HepG2 (cell line): ENCODE measurements around the gene TECTB. TPM values are rescaled to one million over a fixed set of nuclear protein-coding genes. Genes with fewer than 3 reads are reported as not detected.

Source experiments
- ATAC-seq: fragments of 200-7000 bp; cut with Tn5 transposase; 3 replicates; pipeline ENCODE4 v1.9.1; 2020; ENCODE audit warnings: mild to moderate bottlenecking, moderate library complexity
- BruUV-seq: library from RNA; stranded (reverse); fragments of 400-500 nt; replicated peaks from 2 replicates; lab custom pipeline; 2021; lab: Mats Ljungman, UMichigan
- CTCF ChIA-PET: fragments of 300-600 bp; formaldehyde crosslinking; extraction: SDS; loops from one replicate; lab custom pipeline; 2021; ENCODE audit warnings: low total read pairs, inconsistent platforms, low intra/inter-chr PET ratio; lab: Yijun Ruan, JAX
- POLR2A ChIA-PET: fragments of 350-600 bp; sonication (Branson Sonifier 250); formaldehyde crosslinking; loops from one replicate; lab custom pipeline; 2020; ENCODE audit warnings: antibody characterized with exemption, inconsistent platforms; lab: Yijun Ruan, JAX
- DNase-seq: peaks from one replicate; pipeline ENCODE4 v3.0.0-alpha.2; 2015; ENCODE audit warnings: low spot score
- FAIRE-seq: peaks from 3 replicates; lab custom pipeline; 2011; peaks lifted over from hg19 to GRCh38; lab: Jason Lieb, UNC
- H2AFZ ChIP-seq: one replicate; pipeline ENCODE4 v1.6.1; 2011; ENCODE audit warnings: low read length, inconsistent platforms
- H3K27ac ChIP-seq: fragments of 300-600 bp; 3 replicates; pipeline ENCODE4 v1.8.0; 2011; ENCODE audit warnings: mixed run types, mild to moderate bottlenecking, mixed read lengths, low read length, inconsistent platforms; ENCODE audit not compliant: insufficient read depth; ENCODE audit errors: extremely low read length
- H3K27me3 ChIP-seq, 2 experiments: fragments of 200-600 bp in 1 of 2; 2 replicates in 1 of 2; 3 replicates in 1 of 2; pipeline versions ENCODE4 v1.6.0 to v1.8.0; 2011; ENCODE audit warnings: low read length in 2 of 2, mild to moderate bottlenecking in 2 of 2, moderate library complexity in 2 of 2, inconsistent platforms in 1 of 2; ENCODE audit not compliant: insufficient read depth in 2 of 2, control insufficient read depth in 1 of 2
- H3K36me3 ChIP-seq, 2 experiments: fragments of 200-600 bp in 1 of 2; replicated peaks in 1 of 2; 2 replicates in 1 of 2; 3 replicates in 1 of 2; pipeline versions ENCODE4 v1.5.1 to v1.8.0; 2011; ENCODE audit warnings: low read length in 2 of 2, inconsistent platforms in 1 of 2; ENCODE audit not compliant: insufficient read depth in 2 of 2, control insufficient read depth in 1 of 2
- H3K4me1 ChIP-seq: 2 replicates; pipeline ENCODE4 v1.5.1; 2012; ENCODE audit warnings: low read length, inconsistent platforms; ENCODE audit not compliant: insufficient read depth
- H3K4me2 ChIP-seq: 2 replicates; pipeline ENCODE4 v1.6.0; 2011; ENCODE audit warnings: low read depth, low read length, inconsistent platforms
- H3K4me3 ChIP-seq, 3 experiments: fragments of 200-600 bp in 1 of 3; sonication (generic), shearing (Covaris generic) in 1 of 3; replicated peaks in 1 of 3; 2 replicates each; pipeline ENCODE4 v1.5.1; 2011 to 2016; ENCODE audit warnings: low read length in 3 of 3, inconsistent platforms in 2 of 3, low read depth in 2 of 3, mild to moderate bottlenecking in 2 of 3, control low read depth in 1 of 3, mixed read lengths in 1 of 3; ENCODE audit not compliant: insufficient read depth in 1 of 3
- H3K79me2 ChIP-seq: one replicate; pipeline ENCODE4 v1.6.1; 2011; ENCODE audit warnings: low read length, inconsistent platforms; ENCODE audit not compliant: insufficient read depth
- H3K9ac ChIP-seq: 2 replicates; pipeline ENCODE4 v1.6.0; 2011; ENCODE audit warnings: mild to moderate bottlenecking, low read depth, low read length, inconsistent platforms; ENCODE audit not compliant: insufficient read depth
- H3K9me3 ChIP-seq: 2 replicates; pipeline ENCODE4 v1.5.1; 2012; ENCODE audit warnings: mild to moderate bottlenecking, low read length
- H4K20me1 ChIP-seq: 2 replicates; pipeline ENCODE4 v1.6.0; 2011; ENCODE audit warnings: inconsistent platforms, mild to moderate bottlenecking, low read length, moderate library complexity; ENCODE audit not compliant: insufficient read depth
- DNMT1 ChIP-seq: sonication (generic); formaldehyde crosslinking; IDR thresholded peaks from 2 replicates; pipeline ENCODE4 v1.5.1; 2020; ENCODE audit warnings: mild to moderate bottlenecking, missing genetic modification reagents
- FOXA1 ChIP-seq, 2 experiments: fragments of 450-650 bp in 1 of 2; sonication (generic) in 1 of 2; formaldehyde crosslinking in 1 of 2; IDR thresholded peaks; 2 replicates each; pipeline versions ENCODE4 v1.4.0 to v1.6.1; 2016 to 2020; ENCODE audit warnings: missing genetic modification reagents in 1 of 2
- HOXA9 ChIP-seq: sonication (generic); formaldehyde crosslinking; IDR thresholded peaks from 2 replicates; pipeline ENCODE4 v1.8.1; 2022; ENCODE audit warnings: missing genetic modification reagents, mild to moderate bottlenecking, moderate library complexity, borderline replicate concordance
- IKZF4 ChIP-seq: sonication (generic); formaldehyde crosslinking; IDR thresholded peaks from 2 replicates; pipeline ENCODE4 v1.5.1; 2020; ENCODE audit warnings: borderline replicate concordance, mild to moderate bottlenecking, low read depth, missing genetic modification reagents; ENCODE audit errors: not compliant biosample characterization
- KDM3A ChIP-seq: IDR thresholded peaks from 2 replicates; pipeline ENCODE4 v1.6.1; 2018; ENCODE audit warnings: low read depth, missing compliant biosample characterization
- POLR2A ChIP-seq, 2 experiments: IDR thresholded peaks; 2 replicates each; pipeline ENCODE4 v1.6.1; 2011; ENCODE audit warnings: low read depth in 2 of 2, low read length in 2 of 2, mild to moderate bottlenecking in 1 of 2, moderate library complexity in 1 of 2; ENCODE audit not compliant: insufficient read depth in 1 of 2
- RBFOX2 ChIP-seq: fragments of 200-400 bp; formaldehyde crosslinking; IDR thresholded peaks from 2 replicates; pipeline ENCODE4 v1.6.1; 2017; ENCODE audit warnings: low read depth, mild to moderate bottlenecking, low read length
- RFX5 ChIP-seq: IDR thresholded peaks from 2 replicates; pipeline ENCODE4 v1.6.1; 2011; ENCODE audit warnings: low read depth, low read length, improper control_type of control experiment
- ZNF235 ChIP-seq: sonication (generic); formaldehyde crosslinking; IDR thresholded peaks from 2 replicates; pipeline ENCODE4 v1.8.1; 2023; ENCODE audit warnings: mild to moderate bottlenecking, missing genetic modification reagents, borderline replicate concordance
- ZNF33B ChIP-seq: sonication (generic); formaldehyde crosslinking; IDR thresholded peaks from 2 replicates; pipeline ENCODE4 v1.5.1; 2020; ENCODE audit warnings: mild to moderate bottlenecking, missing genetic modification reagents
- ZNF354B ChIP-seq: sonication (generic); formaldehyde crosslinking; IDR thresholded peaks from 2 replicates; pipeline ENCODE4 v1.8.0; 2022; ENCODE audit warnings: mild to moderate bottlenecking, missing genetic modification reagents
- ZNF703 ChIP-seq: sonication (generic); formaldehyde crosslinking; IDR thresholded peaks from 2 replicates; pipeline ENCODE4 v1.5.1; 2020; ENCODE audit warnings: missing genetic modification reagents, mild to moderate bottlenecking, moderate library complexity, borderline replicate concordance
- ZNF879 ChIP-seq: sonication (generic); formaldehyde crosslinking; IDR thresholded peaks from 2 replicates; pipeline ENCODE4 v1.8.1; 2023; ENCODE audit warnings: missing genetic modification reagents
- WGBS: methylation state at CpG from one replicate; pipeline ENCODE4 v1.1.6; 2017; ENCODE audit warnings: low lambda C conversion rate; 5-methylcytosine and 5-hydroxymethylcytosine counted together
- in situ Hi-C: cut with HindIII; loops from 2 replicates; pipeline ENCODE4 v1.10.0; 2017; ENCODE audit warnings: low pct_unique_long_range_greater_than_20kb; ENCODE audit not compliant: extremely low pct_ligation_motif_present
- intact Hi-C: fragments of 100-400 bp; cut with micrococcal nuclease; formaldehyde crosslinking; loops from one replicate; pipeline ENCODE4 v1.10.0; 2022; ENCODE audit not compliant: unreplicated experiment
- polyA plus RNA-seq, 8 experiments: library from polyadenylated mRNA; depleted of rRNA in 3 of 8; stranded (reverse) in 7 of 8; unstranded in 1 of 8; fragments of >200 nt; fragmentation: Illumina TruSeq in 4 of 8; extraction: Trizol in 4 of 8; gene quantifications; 2 replicates each; pipeline versions ENCODE4 v1.2.1 to v1.2.3, GENCODE V29; 2011 to 2016; ENCODE audit warnings: low read depth in 4 of 8, missing spikeins in 1 of 8, mixed read lengths in 1 of 8; ENCODE audit not compliant: insufficient read depth in 1 of 8
- total RNA-seq, 5 experiments: library from RNA; depleted of rRNA; stranded (reverse); fragments of >200 nt; fragmentation: Illumina TruSeq; extraction: Trizol; gene quantifications; 2 replicates each; pipeline ENCODE4 v1.2.3, GENCODE V29; 2016; ENCODE audit warnings: low read depth in 1 of 5
- TF ChIP-seq, protein P1 (sequence below): sonication (generic); formaldehyde crosslinking; IDR thresholded peaks from 2 replicates; pipeline ENCODE4 v1.4.0; 2020; ENCODE audit warnings: missing genetic modification reagents, mild to moderate bottlenecking, borderline replicate concordance

TECTB gene
- total and polyA plus RNA-seq, 2 of the 13 experiments (the other 11 are each of a cell fraction or from before 2014, with no cell fraction given) = 0.78 to 1.8 TPM

DNA sequence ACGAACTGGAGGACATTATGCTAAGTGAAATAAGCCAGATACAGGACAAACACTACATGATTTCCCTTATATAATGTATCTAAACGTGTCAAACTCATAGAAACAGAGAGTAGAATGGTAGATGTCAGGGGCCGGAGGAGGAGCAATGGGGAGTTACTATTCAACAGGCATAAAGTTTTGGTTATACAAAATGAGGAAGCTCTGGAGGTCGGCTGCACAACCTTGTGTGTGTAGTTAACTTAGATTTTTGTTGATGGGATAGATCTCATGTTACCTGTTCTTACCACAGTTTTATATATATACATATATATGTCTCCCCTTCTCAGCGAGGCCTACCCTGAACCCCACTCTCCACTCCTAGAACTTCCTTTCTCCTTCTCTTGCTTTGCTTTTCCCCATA lies 22.4 kb upstream of the TECTB start:
- TF ChIP-seq ZNF33B (CRISPR knock-in tag) (no peak), IKZF4 (CRISPR knock-in tag) (peak; percentile 32), RBFOX2 (peak; percentile 61; the same call in 1 of the 2 replicates), ZNF354B (CRISPR knock-in tag) (no peak), POLR2A (IDR thresholded peaks at IDR 0.05; ENCODE audit: insufficient read depth in 1 of 2, low read depth in 2 of 2, low read length in 2 of 2) (peak in 1 of 2 experiments; percentile 54; a peak in 1 of 4 replicates)
- DNase-seq (no peak), ATAC-seq (no peak), FAIRE-seq (no peak)
- ChIA-PET POLR2A (interaction anchor here (0.6 to 4.8 kb wide), 22 partner anchors 8 to 124 kb away, joined by 3 to 189 read pairs (median 6); no protein-coding TSS in a partner anchor), CTCF (no interaction called here)
- H3K79me2 ChIP-seq = no peaks in the 10 kb centered on the region
- H3K4me1 ChIP-seq = peaks cover 87% of the 10 kb centered on the region
- peak overlapping the region; percentile 98 for H3K27ac ChIP-seq
- H4K20me1 ChIP-seq = no peaks in the 10 kb centered on the region
- H3K27me3 ChIP-seq = no peaks in the 10 kb centered on the region
- H2AFZ ChIP-seq = no peak overlapping the region
- no peaks in the 10 kb centered on the region for H3K9me3 ChIP-seq
- H3K4me3 ChIP-seq = peak overlapping the region in 1 of 3 experiments; percentile 13; a peak in 1 of 6 replicates
- H3K4me2 ChIP-seq = peak overlapping the region; percentile 50
- no peaks in the 10 kb centered on the region for H3K36me3 ChIP-seq
- peak overlapping the region; percentile 70 for H3K9ac ChIP-seq
- intact Hi-C loops = loop anchor here (1.0 kb wide), 4 partner anchors 14 to 46 kb away; no protein-coding TSS in a partner anchor
- 31% methylated on average over 5 of the region's 5 CpGs for WGBS
- in situ Hi-C loops = no loop called here
- TSS peak; percentile 96 for BruUV-seq

DNA sequence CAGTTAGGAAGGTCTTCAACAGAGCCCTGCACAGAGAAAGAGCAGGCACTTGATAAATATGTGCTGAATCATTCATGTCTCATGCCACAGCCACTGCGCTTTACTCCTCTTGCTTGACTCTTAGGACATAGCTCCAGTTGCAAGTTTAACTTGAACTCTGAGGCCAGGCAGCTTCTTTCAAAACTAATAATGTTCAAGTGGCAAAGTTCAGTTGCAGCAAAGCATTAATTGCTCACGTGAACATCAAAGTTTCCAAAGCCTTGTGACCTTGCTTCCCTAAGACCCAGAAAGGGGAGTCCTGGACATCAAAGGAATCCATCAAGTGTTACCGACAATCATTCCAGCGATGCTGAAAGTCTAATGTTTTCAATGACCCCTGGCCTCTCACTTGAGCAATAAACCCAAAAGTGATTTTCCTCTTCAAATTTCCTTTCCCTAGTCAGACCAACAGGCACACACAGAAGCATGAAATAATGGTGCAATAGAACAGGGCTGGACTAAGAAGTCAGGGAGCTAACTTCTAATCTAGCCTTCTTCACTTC lies 21.8 kb upstream of the TECTB start:
- WGBS = 0% methylated on average over 4 of the region's 4 CpGs
- Histone ChIP-seq H4K20me1 (no peaks in the 10 kb centered on the region), H3K9ac (peak overlapping the region; percentile 70), H2AFZ (no peak overlapping the region), H3K4me3 (peak overlapping the region in 1 of 3 experiments; percentile 13; a peak in 1 of 6 replicates), H3K27me3 (no peaks in the 10 kb centered on the region), H3K4me1 (peaks cover 92% of the 10 kb centered on the region), H3K4me2 (peak overlapping the region; percentile 50), H3K27ac (peak overlapping the region; percentile 98), H3K9me3 (no peaks in the 10 kb centered on the region), H3K36me3 (no peaks in the 10 kb centered on the region), H3K79me2 (no peaks in the 10 kb centered on the region)
- FAIRE-seq (peak; percentile 97), ATAC-seq (peak; percentile 95), DNase-seq (peak; percentile 100)
- intact Hi-C loops (loop anchor here (1.0 kb wide), 4 partner anchors 14 to 46 kb away; no protein-coding TSS in a partner anchor), in situ Hi-C loops (no loop called here)
- POLR2A ChIA-PET = interaction anchor here (0.6 to 4.8 kb wide), 23 partner anchors 8 to 128 kb away, joined by 3 to 189 read pairs (median 5); no protein-coding TSS in a partner anchor
- CTCF ChIA-PET = no interaction called here
- BruUV-seq = no TSS peak
- no peak for TF ChIP-seq DNMT1 (CRISPR knock-in tag)
- peak; percentile 97 for TF ChIP-seq KDM3A (CRISPR knock-in tag)
- TF ChIP-seq RFX5 = no peak
- TF ChIP-seq ZNF879 = no peak
- peak; percentile 97 for TF ChIP-seq ZNF703
- no peak for TF ChIP-seq HOXA9
- TF ChIP-seq ZNF235 (CRISPR knock-in tag) = no peak
- TF ChIP-seq FOXA1 (IDR thresholded peaks at IDR 0.05) = no peak
- TF ChIP-seq FOXA1 (CRISPR knock-in tag; IDR thresholded peaks at IDR 0.05) = peak; percentile 74
- TF ChIP-seq, protein P1, sequence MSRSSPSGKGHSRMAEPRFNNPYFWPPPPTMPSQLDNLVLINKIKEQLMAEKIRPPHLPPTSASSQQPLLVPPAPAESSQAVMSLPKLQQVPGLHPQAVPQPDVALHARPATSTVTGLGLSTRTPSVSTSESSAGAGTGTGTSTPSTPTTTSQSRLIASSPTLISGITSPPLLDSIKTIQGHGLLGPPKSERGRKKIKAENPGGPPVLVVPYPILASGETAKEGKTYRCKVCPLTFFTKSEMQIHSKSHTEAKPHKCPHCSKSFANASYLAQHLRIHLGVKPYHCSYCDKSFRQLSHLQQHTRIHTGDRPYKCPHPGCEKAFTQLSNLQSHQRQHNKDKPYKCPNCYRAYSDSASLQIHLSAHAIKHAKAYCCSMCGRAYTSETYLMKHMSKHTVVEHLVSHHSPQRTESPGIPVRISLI (CRISPR knock-in tag) = peak; percentile 54; the same call in 1 of the 2 replicates
